ENCODE data around the gene KRTAP21-1. TPM values are rescaled to one million over a fixed set of nuclear protein-coding genes. Genes with fewer than 3 reads are reported as not detected.

The KRTAP21-1 gene
- total RNA-seq, 4 donors from 2014 or later, result not detected

DNA sequence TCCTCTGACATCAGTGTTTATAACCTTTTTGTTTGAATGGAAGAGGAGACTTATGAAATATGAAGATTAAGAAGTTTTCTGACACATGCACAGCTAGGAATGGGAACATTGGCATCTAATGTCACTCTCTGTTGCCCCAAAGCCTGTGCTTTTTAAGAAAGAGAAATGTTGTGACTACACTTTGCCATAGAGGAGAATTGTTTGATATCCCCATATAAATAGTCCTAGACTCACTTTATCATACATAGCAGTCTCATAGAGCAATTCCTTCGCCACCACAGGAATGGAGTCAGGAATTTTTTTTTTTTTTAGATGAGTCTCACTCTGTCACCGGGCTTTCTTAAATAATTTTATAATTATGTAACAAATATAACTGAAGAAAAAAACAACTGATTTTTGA is 38.1 kb downstream of the KRTAP21-1 start:
- TF ChIP-seq POLR2A (IDR thresholded peaks at IDR 0.05), result no peak
- no peak for TF ChIP-seq POLR2AphosphoS5 (IDR thresholded peaks at IDR 0.05)
- TF ChIP-seq, protein P1, sequence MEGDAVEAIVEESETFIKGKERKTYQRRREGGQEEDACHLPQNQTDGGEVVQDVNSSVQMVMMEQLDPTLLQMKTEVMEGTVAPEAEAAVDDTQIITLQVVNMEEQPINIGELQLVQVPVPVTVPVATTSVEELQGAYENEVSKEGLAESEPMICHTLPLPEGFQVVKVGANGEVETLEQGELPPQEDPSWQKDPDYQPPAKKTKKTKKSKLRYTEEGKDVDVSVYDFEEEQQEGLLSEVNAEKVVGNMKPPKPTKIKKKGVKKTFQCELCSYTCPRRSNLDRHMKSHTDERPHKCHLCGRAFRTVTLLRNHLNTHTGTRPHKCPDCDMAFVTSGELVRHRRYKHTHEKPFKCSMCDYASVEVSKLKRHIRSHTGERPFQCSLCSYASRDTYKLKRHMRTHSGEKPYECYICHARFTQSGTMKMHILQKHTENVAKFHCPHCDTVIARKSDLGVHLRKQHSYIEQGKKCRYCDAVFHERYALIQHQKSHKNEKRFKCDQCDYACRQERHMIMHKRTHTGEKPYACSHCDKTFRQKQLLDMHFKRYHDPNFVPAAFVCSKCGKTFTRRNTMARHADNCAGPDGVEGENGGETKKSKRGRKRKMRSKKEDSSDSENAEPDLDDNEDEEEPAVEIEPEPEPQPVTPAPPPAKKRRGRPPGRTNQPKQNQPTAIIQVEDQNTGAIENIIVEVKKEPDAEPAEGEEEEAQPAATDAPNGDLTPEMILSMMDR (IDR thresholded peaks at IDR 0.05), result no peak
- TF ChIP-seq EP300 (IDR thresholded peaks at IDR 0.05; ENCODE audit: low read depth), result no peak
- 83 to 90% methylated on average over 2 of the region's 2 CpGs for WGBS, 2 donors (ENCODE audit: low coverage in 1 of 2)
- peaks cover 0 to 6% of the 10 kb centered on the region in 2 donors for H3K9me3 ChIP-seq
- H3K27me3 ChIP-seq, result no peaks in the 10 kb centered on the region
- H3K27ac ChIP-seq, result no peak overlapping the region
- in situ Hi-C loops (cut with MboI; ENCODE audit: low pct_ligation_motif_present in 1 of 4, low pct_unique_long_range_greater_than_20kb in 1 of 4, low sequenced_read_pairs in 3 of 4) (no loop called here), intact Hi-C loops (cut with DNase I; ENCODE audit: low total_unique reads) (no loop called here)
- H3K36me3 ChIP-seq, result no peaks in the 10 kb centered on the region
- DNase-seq, result no peak
- H3K4me3 ChIP-seq, result no peak overlapping the region
- no peaks in the 10 kb centered on the region for H3K4me1 ChIP-seq

- TF ChIP-seq POLR2AphosphoS5 (IDR thresholded peaks at IDR 0.05) (no peak), POLR2A (IDR thresholded peaks at IDR 0.05) (no peak)
- TF ChIP-seq, protein P1 (IDR thresholded peaks at IDR 0.05), result no peak
- peaks cover 0 to 3% of the 10 kb centered on the region in 2 donors for H3K9me3 ChIP-seq
- no peak overlapping the region for H3K4me3 ChIP-seq
- intact Hi-C loops (cut with DNase I; ENCODE audit: low total_unique reads) (no loop called here), in situ Hi-C loops (cut with MboI; ENCODE audit: low pct_ligation_motif_present in 1 of 4, low pct_unique_long_range_greater_than_20kb in 1 of 4, low sequenced_read_pairs in 3 of 4) (no loop called here)
- WGBS, 2 donors (ENCODE audit: low coverage in 1 of 2), result 73 to 80% methylated on average over 2 of the region's 2 CpGs
- H3K4me1 ChIP-seq, result no peaks in the 10 kb centered on the region
- H3K27ac ChIP-seq, result no peak overlapping the region
- H3K36me3 ChIP-seq, result no peaks in the 10 kb centered on the region
- no peaks in the 10 kb centered on the region for H3K27me3 ChIP-seq
- no peak for DNase-seq
Observed at GRCh38 chr21:30714946-30715345, 40.3 kb downstream of the KRTAP21-1 start.

- WGBS, 2 donors (ENCODE audit: low coverage in 1 of 2), result 52 to 63% methylated on average over 3 of the region's 3 CpGs
- Histone ChIP-seq H3K4me3 (no peak overlapping the region), H3K4me1 (no peaks in the 10 kb centered on the region), H3K27ac (no peak overlapping the region), H3K27me3 (no peaks in the 10 kb centered on the region), H3K9me3 (peaks cover 0 to 3% of the 10 kb centered on the region in 2 donors), H3K36me3 (no peaks in the 10 kb centered on the region)
- DNase-seq, result no peak
- in situ Hi-C loops (cut with MboI; ENCODE audit: low pct_ligation_motif_present in 1 of 4, low pct_unique_long_range_greater_than_20kb in 1 of 4, low sequenced_read_pairs in 3 of 4), result no loop called here
- intact Hi-C loops (cut with DNase I; ENCODE audit: low total_unique reads), result no loop called here
- TF ChIP-seq EP300 (IDR thresholded peaks at IDR 0.05; ENCODE audit: low read depth), result no peak
- TF ChIP-seq POLR2A (IDR thresholded peaks at IDR 0.05), result no peak
- TF ChIP-seq, protein P1 (IDR thresholded peaks at IDR 0.05), result no peak
- no peak for TF ChIP-seq POLR2AphosphoS5 (IDR thresholded peaks at IDR 0.05)
Observed at GRCh38 chr21:30714456-30714855, 40.8 kb downstream of the KRTAP21-1 start.

GRCh38 chr21:30713766-30714165 is 41.5 kb downstream of the KRTAP21-1 start:
- DNase-seq, result no peak
- Histone ChIP-seq H3K9me3 (peaks cover 0 to 3% of the 10 kb centered on the region in 2 donors), H3K27me3 (no peaks in the 10 kb centered on the region), H3K4me1 (no peaks in the 10 kb centered on the region), H3K27ac (no peak overlapping the region), H3K36me3 (no peaks in the 10 kb centered on the region), H3K4me3 (no peak overlapping the region)
- WGBS, 2 donors (ENCODE audit: low coverage in 1 of 2), result 80 to 89% methylated on average over 3 of the region's 3 CpGs
- intact Hi-C loops (cut with DNase I; ENCODE audit: low total_unique reads), result no loop called here
- in situ Hi-C loops (cut with MboI; ENCODE audit: low pct_ligation_motif_present in 1 of 4, low pct_unique_long_range_greater_than_20kb in 1 of 4, low sequenced_read_pairs in 3 of 4), result no loop called here
- no peak for TF ChIP-seq POLR2AphosphoS5 (IDR thresholded peaks at IDR 0.05)
- TF ChIP-seq POLR2A (IDR thresholded peaks at IDR 0.05), result no peak
- TF ChIP-seq, protein P1 (IDR thresholded peaks at IDR 0.05), result no peak
- TF ChIP-seq EP300 (IDR thresholded peaks at IDR 0.05; ENCODE audit: low read depth), result no peak
